ENCODE measurements around the gene PZP.

DNA sequence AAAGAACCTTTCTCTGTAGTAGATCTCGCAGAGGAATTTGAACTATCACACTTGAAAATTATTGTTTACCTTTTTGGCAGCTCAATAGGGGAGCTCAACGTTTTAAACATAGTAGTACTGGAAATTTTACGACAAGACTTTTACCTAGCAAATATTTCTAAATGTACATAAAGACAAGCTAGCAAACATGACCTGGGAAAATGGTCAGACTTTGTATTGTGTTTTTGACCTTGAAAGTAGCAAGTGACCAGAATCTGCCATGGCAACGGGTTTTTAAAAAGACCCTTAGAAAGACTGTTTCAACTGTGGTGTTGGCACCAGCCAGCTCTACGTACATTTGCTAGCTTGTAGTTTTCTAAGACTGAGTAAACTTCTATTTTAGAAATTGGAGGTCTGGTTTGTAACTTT is 72.3 kb downstream of the PZP start:
- TF ChIP-seq, protein P1, sequence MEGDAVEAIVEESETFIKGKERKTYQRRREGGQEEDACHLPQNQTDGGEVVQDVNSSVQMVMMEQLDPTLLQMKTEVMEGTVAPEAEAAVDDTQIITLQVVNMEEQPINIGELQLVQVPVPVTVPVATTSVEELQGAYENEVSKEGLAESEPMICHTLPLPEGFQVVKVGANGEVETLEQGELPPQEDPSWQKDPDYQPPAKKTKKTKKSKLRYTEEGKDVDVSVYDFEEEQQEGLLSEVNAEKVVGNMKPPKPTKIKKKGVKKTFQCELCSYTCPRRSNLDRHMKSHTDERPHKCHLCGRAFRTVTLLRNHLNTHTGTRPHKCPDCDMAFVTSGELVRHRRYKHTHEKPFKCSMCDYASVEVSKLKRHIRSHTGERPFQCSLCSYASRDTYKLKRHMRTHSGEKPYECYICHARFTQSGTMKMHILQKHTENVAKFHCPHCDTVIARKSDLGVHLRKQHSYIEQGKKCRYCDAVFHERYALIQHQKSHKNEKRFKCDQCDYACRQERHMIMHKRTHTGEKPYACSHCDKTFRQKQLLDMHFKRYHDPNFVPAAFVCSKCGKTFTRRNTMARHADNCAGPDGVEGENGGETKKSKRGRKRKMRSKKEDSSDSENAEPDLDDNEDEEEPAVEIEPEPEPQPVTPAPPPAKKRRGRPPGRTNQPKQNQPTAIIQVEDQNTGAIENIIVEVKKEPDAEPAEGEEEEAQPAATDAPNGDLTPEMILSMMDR (IDR thresholded peaks at IDR 0.05; ENCODE audit: control extremely low read depth in 1 of 3, insufficient read depth in 1 of 3, low read depth in 1 of 3, low read length in 3 of 3), result no peak
- TF ChIP-seq, protein P2, sequence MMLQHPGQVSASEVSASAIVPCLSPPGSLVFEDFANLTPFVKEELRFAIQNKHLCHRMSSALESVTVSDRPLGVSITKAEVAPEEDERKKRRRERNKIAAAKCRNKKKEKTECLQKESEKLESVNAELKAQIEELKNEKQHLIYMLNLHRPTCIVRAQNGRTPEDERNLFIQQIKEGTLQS (IDR thresholded peaks at IDR 0.05; ENCODE audit: insufficient read depth, low read depth, low read length), result no peak
- TF ChIP-seq BRCA1 (IDR thresholded peaks at IDR 0.05; ENCODE audit: low read depth, low read length), result no peak
- no peak for TF ChIP-seq RFX5 (IDR thresholded peaks at IDR 0.05; ENCODE audit: borderline replicate concordance, low read depth, low read length)
